Endodermal cell (in vitro differentiated cells): ENCODE data around the gene RP2. TPM values are rescaled to one million over a fixed set of nuclear protein-coding genes. Genes with fewer than 3 reads are reported as not detected.

ENCODE experiments used
- DNase-seq: peaks from one replicate; pipeline ENCODE4 v3.0.0-alpha.2; 2017
- H3K27ac ChIP-seq: 2 replicates; pipeline ENCODE4 v1.5.1; 2013; ENCODE audit warnings: mild to moderate bottlenecking, low read depth, low read length, moderate library complexity
- H3K27me3 ChIP-seq: 2 replicates; pipeline ENCODE4 v1.6.1; 2013; ENCODE audit warnings: mild to moderate bottlenecking, low read length, moderate library complexity; ENCODE audit not compliant: insufficient read depth, control insufficient read depth, poor library complexity, severe bottlenecking
- H3K36me3 ChIP-seq: 2 replicates; pipeline ENCODE4 v1.7.0; 2013; ENCODE audit warnings: mild to moderate bottlenecking, low read length, moderate library complexity; ENCODE audit not compliant: control insufficient read depth, insufficient read depth
- H3K4me1 ChIP-seq: one replicate; pipeline ENCODE4 v1.7.0; 2013; ENCODE audit warnings: low read length; ENCODE audit not compliant: control insufficient read depth, insufficient read depth
- H3K4me3 ChIP-seq: 2 replicates; pipeline ENCODE4 v1.5.1; 2013; ENCODE audit warnings: mild to moderate bottlenecking, low read length, moderate library complexity
- H3K9ac ChIP-seq: 2 replicates; pipeline ENCODE4 v1.6.1; 2013; ENCODE audit warnings: mild to moderate bottlenecking, low read length, moderate library complexity; ENCODE audit not compliant: poor library complexity, severe bottlenecking; ENCODE audit errors: extremely low read depth
- H3K9me3 ChIP-seq: 2 replicates; pipeline ENCODE4 v1.6.1; 2013; ENCODE audit warnings: mild to moderate bottlenecking, low read length, moderate library complexity; ENCODE audit not compliant: control insufficient read depth
- H3K27ac Mint-ChIP-seq: 2 replicates; pipeline ENCODE4 v1.8.0; 2020; ENCODE audit warnings: mixed read lengths
- H3K27me3 Mint-ChIP-seq: 2 replicates; pipeline ENCODE4 v1.8.0; 2021; ENCODE audit warnings: mild to moderate bottlenecking, mixed read lengths; ENCODE audit not compliant: insufficient read depth
- H3K36me3 Mint-ChIP-seq: 2 replicates; pipeline ENCODE4 v1.8.0; 2020; ENCODE audit warnings: low read depth, mixed read lengths
- H3K4me1 Mint-ChIP-seq: 2 replicates; pipeline ENCODE4 v1.8.0; 2020; ENCODE audit warnings: mixed read lengths
- H3K4me3 Mint-ChIP-seq: 2 replicates; pipeline ENCODE4 v1.8.0; 2020; ENCODE audit warnings: mild to moderate bottlenecking, moderate library complexity, mixed read lengths
- H3K9me3 Mint-ChIP-seq: 2 replicates; pipeline ENCODE4 v1.8.0; 2020; ENCODE audit warnings: mild to moderate bottlenecking, mixed read lengths
- CTCF ChIP-seq: fragments of 200-600 bp; sonication (generic); conservative IDR thresholded peaks from 2 replicates; pipeline ENCODE4 v1.5.0; 2021; ENCODE audit warnings: antibody characterized with exemption, mild to moderate bottlenecking
- WGBS, 2 experiments: methylation state at CpG; one replicate each; pipeline versions ENCODE4 v1.1.5 to v1.1.7; 2013; ENCODE audit warnings: missing lambda C conversion rate in 2 of 2, mixed read lengths in 1 of 2; ENCODE audit not compliant: insufficient coverage in 1 of 2, insufficient read length in 1 of 2; 5-methylcytosine and 5-hydroxymethylcytosine counted together
- total RNA-seq, 2 donors: library from RNA; stranded (reverse); fragmentation: NEBNext Ultra II Directional in 1 of 2; extraction: Animal tissue kit (Norgen Biotek cat#: 25700) in 1 of 2; gene quantifications; 2 replicates in 1 of 2; 3 replicates in 1 of 2; pipeline ENCODE4 v1.2.1, GENCODE V29; 2021

Gene RP2
- total RNA-seq, 2 donors from 2014 or later = 11.8 to 12.1 TPM

- 95 to 100% methylated on average over 1 to 3 of the region's 3 CpGs for WGBS, 2 experiments
- no peaks in the 10 kb centered on the region for H3K27me3 Mint-ChIP-seq
- no peaks in the 10 kb centered on the region for H3K36me3 Mint-ChIP-seq
- H3K27ac Mint-ChIP-seq = no peak overlapping the region
- H3K27ac ChIP-seq = no peak overlapping the region
- TF ChIP-seq CTCF = no peak
- H3K9me3 ChIP-seq = no peaks in the 10 kb centered on the region
- no peaks in the 10 kb centered on the region for H3K4me1 ChIP-seq
- H3K9ac ChIP-seq = no peak overlapping the region
- no peak overlapping the region for H3K4me3 Mint-ChIP-seq
- H3K4me1 Mint-ChIP-seq = peaks cover 8% of the 10 kb centered on the region
- no peak overlapping the region for H3K4me3 ChIP-seq
- no peak for DNase-seq
- peaks cover 57% of the 10 kb centered on the region for H3K9me3 Mint-ChIP-seq
- H3K27me3 ChIP-seq = no peaks in the 10 kb centered on the region
- H3K36me3 ChIP-seq = no peaks in the 10 kb centered on the region
Observed at GRCh38 chrX:46927718-46928117, 90.9 kb downstream of the RP2 start.

GRCh38 chrX:46929439-46930261, 92.8 kb downstream of the RP2 start:
- Mint-ChIP-seq H3K9me3 (peaks cover 58% of the 10 kb centered on the region), H3K27ac (no peak overlapping the region), H3K4me1 (no peaks in the 10 kb centered on the region), H3K27me3 (no peaks in the 10 kb centered on the region), H3K36me3 (peaks cover 2% of the 10 kb centered on the region), H3K4me3 (no peak overlapping the region)
- Histone ChIP-seq H3K27ac (no peak overlapping the region), H3K36me3 (no peaks in the 10 kb centered on the region), H3K4me3 (no peak overlapping the region), H3K4me1 (no peaks in the 10 kb centered on the region), H3K9ac (no peak overlapping the region), H3K9me3 (no peaks in the 10 kb centered on the region), H3K27me3 (no peaks in the 10 kb centered on the region)
- no peak for DNase-seq
- 90 to 95% methylated on average over 2 to 3 of the region's 3 CpGs for WGBS, 2 experiments
- TF ChIP-seq CTCF = no peak

Other genes starting within 250 kb of the RP2 start
- gene SLC9A7, start 77.9 kb upstream of the RP2 start, total RNA-seq = 10 to 100 TPM; 23.7 to 25.3 TPM
- 10 to 100 TPM; 26.4 to 31.3 TPM for gene JADE3, start 75.4 kb downstream of the RP2 start, total RNA-seq
- 1 to 10 TPM; 3.9 to 5.6 TPM for gene RGN, start 241.4 kb downstream of the RP2 start, total RNA-seq